ENCODE data around the gene C21orf58. TPM values are rescaled to one million over a fixed set of nuclear protein-coding genes. Genes with fewer than 3 reads are reported as not detected.

The C21orf58 gene
- total and polyA plus RNA-seq, 2 donors from 2014 or later: 0.67 to 2.7 TPM

GRCh38 chr21:46264046-46264689 is 59.5 kb downstream of the C21orf58 start:
- Histone ChIP-seq H3K9me3 (ENCODE audit: control insufficient read depth in 2 of 3, insufficient read depth in 1 of 3, low read length in 3 of 3) (no peaks in the 10 kb centered on the region), H3K9ac (ENCODE audit: low read length in 3 of 3) (no peak overlapping the region), H3K27me3 (ENCODE audit: control insufficient read depth, insufficient read depth, low read length) (no peaks in the 10 kb centered on the region), H3K4me3 (ENCODE audit: low read length in 3 of 3) (no peak overlapping the region), H3K4me1 (ENCODE audit: control insufficient read depth in 2 of 3, insufficient read depth in 2 of 3, low read depth in 1 of 3, low read length in 3 of 3) (no peaks in the 10 kb centered on the region), H3K36me3 (ENCODE audit: control insufficient read depth in 2 of 3, insufficient read depth in 3 of 3, low read length in 3 of 3) (peaks cover 4 to 34% (median 32%) of the 10 kb centered on the region in 3 donors), H3K27ac (ENCODE audit: low read depth in 2 of 2, low read length in 2 of 2) (no peak overlapping the region)
- no peak for TF ChIP-seq CTCF (IDR thresholded peaks at IDR 0.05; ENCODE audit: borderline replicate concordance, extremely low read depth, insufficient read depth)
- DNase-seq (no peak), FAIRE-seq (no peak)
- intact Hi-C loops (cut with DNase I): no loop called here

GRCh38 chr21:46256501-46256994 is 67.1 kb downstream of the C21orf58 start:
- Histone ChIP-seq H3K27ac (ENCODE audit: low read depth in 2 of 2, low read length in 2 of 2) (no peak overlapping the region), H3K27me3 (ENCODE audit: control insufficient read depth, insufficient read depth, low read length) (no peaks in the 10 kb centered on the region), H3K4me1 (ENCODE audit: control insufficient read depth in 2 of 3, insufficient read depth in 2 of 3, low read depth in 1 of 3, low read length in 3 of 3) (no peaks in the 10 kb centered on the region), H3K9me3 (ENCODE audit: control insufficient read depth in 2 of 3, insufficient read depth in 1 of 3, low read length in 3 of 3) (no peaks in the 10 kb centered on the region), H3K36me3 (ENCODE audit: control insufficient read depth in 2 of 3, insufficient read depth in 3 of 3, low read length in 3 of 3) (peaks cover 18 to 68% (median 52%) of the 10 kb centered on the region in 3 donors), H3K9ac (ENCODE audit: low read length in 3 of 3) (no peak overlapping the region), H3K4me3 (ENCODE audit: low read length in 3 of 3) (no peak overlapping the region)
- TF ChIP-seq CTCF (IDR thresholded peaks at IDR 0.05; ENCODE audit: borderline replicate concordance, extremely low read depth, insufficient read depth): no peak
- intact Hi-C loops (cut with DNase I): no loop called here
- FAIRE-seq: no peak
- no peak for DNase-seq

- no peaks in the 10 kb centered on the region for H3K4me1 ChIP-seq (ENCODE audit: control insufficient read depth in 2 of 3, insufficient read depth in 2 of 3, low read depth in 1 of 3, low read length in 3 of 3)
- H3K27ac ChIP-seq (ENCODE audit: low read depth in 2 of 2, low read length in 2 of 2): no peak overlapping the region
- DNase-seq: no peak
- no peaks in the 10 kb centered on the region for H3K9me3 ChIP-seq (ENCODE audit: control insufficient read depth in 2 of 3, insufficient read depth in 1 of 3, low read length in 3 of 3)
- no peak for FAIRE-seq
- TF ChIP-seq CTCF (IDR thresholded peaks at IDR 0.05; ENCODE audit: borderline replicate concordance, extremely low read depth, insufficient read depth): no peak
- H3K4me3 ChIP-seq (ENCODE audit: low read length in 3 of 3): no peak overlapping the region
- H3K27me3 ChIP-seq (ENCODE audit: control insufficient read depth, insufficient read depth, low read length): no peaks in the 10 kb centered on the region
- H3K9ac ChIP-seq (ENCODE audit: low read length in 3 of 3): no peak overlapping the region
- intact Hi-C loops (cut with DNase I): no loop called here
- peaks cover 17 to 68% (median 52%) of the 10 kb centered on the region in 3 donors for H3K36me3 ChIP-seq (ENCODE audit: control insufficient read depth in 2 of 3, insufficient read depth in 3 of 3, low read length in 3 of 3)
These were observed 67.8 kb downstream of the C21orf58 start for GRCh38 chr21:46255758-46256337.

Measured in kidney (tissue), 14 donors.